Measurements from ENCODE around the gene CACNA2D3. TPM values are rescaled to one million over a fixed set of nuclear protein-coding genes. Genes with fewer than 3 reads are reported as not detected.

Gene CACNA2D3
- polyA plus RNA-seq, 1 donor from 2014 or later: 26.2 TPM

DNA sequence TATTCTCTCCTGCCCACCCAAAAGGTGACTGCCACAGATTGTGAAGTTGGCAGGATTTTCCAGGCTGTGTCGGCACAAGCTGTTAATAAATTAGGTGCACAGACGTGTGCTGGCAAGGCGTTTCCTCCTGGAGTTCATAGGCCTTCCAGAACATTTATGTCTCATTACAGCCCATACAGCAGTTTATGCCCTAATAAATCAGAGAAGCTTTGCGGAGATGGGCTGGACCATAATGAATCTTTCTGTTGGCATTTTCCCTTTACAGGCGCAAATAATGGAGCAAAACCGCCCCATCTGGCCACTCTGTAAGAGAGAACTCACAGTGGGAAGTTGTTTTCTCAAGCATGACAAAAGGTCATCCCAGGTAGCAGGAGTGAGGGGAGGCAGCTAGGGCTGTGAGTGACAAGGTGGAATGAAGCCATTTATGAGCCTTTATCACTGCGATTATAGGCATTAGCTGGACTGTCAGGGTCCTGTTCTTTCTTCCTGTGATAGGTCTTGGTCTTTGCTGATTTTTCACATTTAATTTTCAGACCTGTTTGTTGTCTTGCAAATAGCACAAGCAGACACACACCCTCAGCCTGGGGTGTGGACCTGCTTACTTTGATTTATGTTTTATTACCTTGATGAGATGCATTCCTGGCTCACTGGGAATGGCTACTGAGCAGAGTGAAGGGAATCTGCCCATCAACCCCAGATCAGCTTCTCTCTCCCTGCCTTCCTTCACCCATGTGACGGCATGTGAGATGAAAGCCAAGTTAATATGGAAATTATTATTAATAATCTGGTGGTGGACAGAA, 548.0 kb downstream of the CACNA2D3 start:
- no peaks in the 10 kb centered on the region for H4K20me1 ChIP-seq (ENCODE audit: insufficient read depth)
- H3K27me3 ChIP-seq (ENCODE audit: insufficient read depth, low read depth, low read length): no peaks in the 10 kb centered on the region
- H3K9ac ChIP-seq (ENCODE audit: low read length): no peak overlapping the region
- no peaks in the 10 kb centered on the region for H3K9me2 ChIP-seq (ENCODE audit: insufficient read depth, low read length)
- TF ChIP-seq REST (IDR thresholded peaks at IDR 0.05; ENCODE audit: borderline replicate concordance) (no peak), POLR2AphosphoS5 (IDR thresholded peaks at IDR 0.05) (peak; percentile 65), EP300 (conservative IDR thresholded peaks at IDR 0.05; ENCODE audit: poor library complexity, severe bottlenecking) (peak; percentile 14)
- TF ChIP-seq, protein P1, sequence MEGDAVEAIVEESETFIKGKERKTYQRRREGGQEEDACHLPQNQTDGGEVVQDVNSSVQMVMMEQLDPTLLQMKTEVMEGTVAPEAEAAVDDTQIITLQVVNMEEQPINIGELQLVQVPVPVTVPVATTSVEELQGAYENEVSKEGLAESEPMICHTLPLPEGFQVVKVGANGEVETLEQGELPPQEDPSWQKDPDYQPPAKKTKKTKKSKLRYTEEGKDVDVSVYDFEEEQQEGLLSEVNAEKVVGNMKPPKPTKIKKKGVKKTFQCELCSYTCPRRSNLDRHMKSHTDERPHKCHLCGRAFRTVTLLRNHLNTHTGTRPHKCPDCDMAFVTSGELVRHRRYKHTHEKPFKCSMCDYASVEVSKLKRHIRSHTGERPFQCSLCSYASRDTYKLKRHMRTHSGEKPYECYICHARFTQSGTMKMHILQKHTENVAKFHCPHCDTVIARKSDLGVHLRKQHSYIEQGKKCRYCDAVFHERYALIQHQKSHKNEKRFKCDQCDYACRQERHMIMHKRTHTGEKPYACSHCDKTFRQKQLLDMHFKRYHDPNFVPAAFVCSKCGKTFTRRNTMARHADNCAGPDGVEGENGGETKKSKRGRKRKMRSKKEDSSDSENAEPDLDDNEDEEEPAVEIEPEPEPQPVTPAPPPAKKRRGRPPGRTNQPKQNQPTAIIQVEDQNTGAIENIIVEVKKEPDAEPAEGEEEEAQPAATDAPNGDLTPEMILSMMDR (IDR thresholded peaks at IDR 0.05; ENCODE audit: poor library complexity, severe bottlenecking): peak; percentile 42
- H3K4me3 ChIP-seq (ENCODE audit: low read length): no peak overlapping the region
- no peaks in the 10 kb centered on the region for H3F3A ChIP-seq (ENCODE audit: insufficient read depth, low read length, poor library complexity, severe bottlenecking)
- no peaks in the 10 kb centered on the region for H3K79me2 ChIP-seq (replicated peaks; ENCODE audit: insufficient read depth, low read length)
- no peaks in the 10 kb centered on the region for H3K36me3 ChIP-seq (ENCODE audit: insufficient read depth, low read length)
- no peaks in the 10 kb centered on the region for H3K9me3 ChIP-seq (ENCODE audit: low read length)
- H2AFZ ChIP-seq (ENCODE audit: low read depth, low read length): no peak overlapping the region
- H3K27ac ChIP-seq (ENCODE audit: low read length): peak overlapping the region; percentile 33
- H3K4me2 ChIP-seq (ENCODE audit: low read length): no peak overlapping the region

DNA sequence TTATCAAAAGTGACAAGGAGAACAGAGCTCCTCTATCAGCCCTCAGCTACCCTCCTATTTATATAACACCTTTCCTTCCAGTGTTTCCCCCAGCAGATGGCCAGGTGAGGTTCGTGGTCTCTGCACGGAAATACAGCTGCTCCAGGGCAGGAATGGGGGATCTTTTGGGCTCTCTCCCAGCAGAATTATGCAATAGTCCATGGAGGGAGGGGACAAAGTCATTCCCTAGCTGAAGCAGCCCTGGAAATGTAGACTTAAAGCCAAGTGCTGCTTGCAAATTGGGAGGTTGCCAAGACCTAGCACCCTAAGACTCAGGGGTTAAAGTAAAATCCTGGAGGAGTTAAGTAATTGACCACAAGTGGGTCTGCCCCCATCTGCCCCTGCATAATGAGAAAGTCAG, 549.2 kb downstream of the CACNA2D3 start:
- Histone ChIP-seq H4K20me1 (ENCODE audit: insufficient read depth) (no peaks in the 10 kb centered on the region), H3F3A (ENCODE audit: insufficient read depth, low read length, poor library complexity, severe bottlenecking) (no peaks in the 10 kb centered on the region), H3K79me2 (replicated peaks; ENCODE audit: insufficient read depth, low read length) (no peaks in the 10 kb centered on the region), H2AFZ (ENCODE audit: low read depth, low read length) (no peak overlapping the region), H3K9me3 (ENCODE audit: low read length) (no peaks in the 10 kb centered on the region), H3K36me3 (ENCODE audit: insufficient read depth, low read length) (no peaks in the 10 kb centered on the region), H3K9me2 (ENCODE audit: insufficient read depth, low read length) (no peaks in the 10 kb centered on the region), H3K4me3 (ENCODE audit: low read length) (no peak overlapping the region), H3K27ac (ENCODE audit: low read length) (no peak overlapping the region), H3K4me2 (ENCODE audit: low read length) (no peak overlapping the region), H3K9ac (ENCODE audit: low read length) (no peak overlapping the region), H3K27me3 (ENCODE audit: insufficient read depth, low read depth, low read length) (no peaks in the 10 kb centered on the region)
- TF ChIP-seq EZH2 (IDR thresholded peaks at IDR 0.05; ENCODE audit: borderline replicate concordance, insufficient read depth, low read length, poor library complexity, severe bottlenecking) (no peak), TAF1 (IDR thresholded peaks at IDR 0.05; ENCODE audit: low read depth) (no peak), MXI1 (conservative IDR thresholded peaks at IDR 0.05; ENCODE audit: poor library complexity, severe bottlenecking) (no peak), EP300 (conservative IDR thresholded peaks at IDR 0.05; ENCODE audit: poor library complexity, severe bottlenecking) (no peak), POLR2AphosphoS5 (IDR thresholded peaks at IDR 0.05) (no peak), RAD21 (conservative IDR thresholded peaks at IDR 0.05) (no peak)
- TF ChIP-seq, protein P1 (IDR thresholded peaks at IDR 0.05; ENCODE audit: poor library complexity, severe bottlenecking): no peak

Data from neural cell (in vitro differentiated cells).